ENCODE measurements around the gene TMEM225B.
"Not testable (repeated sequence)": the region's sequence is repeated elsewhere in the genome, so short reads cannot be mapped to it uniquely, and the experiment has no call there.

Gene TMEM225B

GRCh38 chr7:99597762-99598501 is at the start of gene TMEM225B:
Gene TMEM225B (plus strand): TSS chr7:99598267. CDS start chr7:99604389, 6,122 bp downstream.
- DNase-seq: no peak

GRCh38 chr7:99549545-99549944 is 48.5 kb upstream of the TMEM225B start:
- DNase-seq: not testable (repeated sequence)

- no peak for DNase-seq
Measured at GRCh38 chr7:99551334-99551733, 46.7 kb upstream of the TMEM225B start.

- DNase-seq: peak; percentile 88
Measured at GRCh38 chr7:99551767-99552463, 46.2 kb upstream of the TMEM225B start, which contains the start of gene FAM200A. Gene FAM200A (minus strand): TSS chr7:99552114. CDS start chr7:99548407, 3,707 bp downstream.

- no peak for DNase-seq
Measured at GRCh38 chr7:99553039-99553438, 45.0 kb upstream of the TMEM225B start.

GRCh38 chr7:99554939-99555338 is 43.1 kb upstream of the TMEM225B start:
- no peak for DNase-seq

- DNase-seq: no peak
Measured at GRCh38 chr7:99557196-99557607, 40.9 kb upstream of the TMEM225B start.

GRCh38 chr7:99557940-99558305 is 40.1 kb upstream of the TMEM225B start:
- peak; percentile 14 for DNase-seq

- DNase-seq: peak; percentile 78
Measured at GRCh38 chr7:99558306-99559174, 39.5 kb upstream of the TMEM225B start, which contains the start of gene ZNF655. Gene ZNF655 (plus strand): TSS chr7:99558642. CDS start chr7:99560560, 1,918 bp downstream.

GRCh38 chr7:99559175-99559915 is 38.7 kb upstream of the TMEM225B start:
- peak; percentile 18 for DNase-seq

GRCh38 chr7:99560834-99561736 is 37.0 kb upstream of the TMEM225B start:
- no peak for DNase-seq

GRCh38 chr7:99561737-99562051 is 36.4 kb upstream of the TMEM225B start:
- no peak for DNase-seq

- no peak for DNase-seq
Measured at GRCh38 chr7:99562114-99562784, 35.8 kb upstream of the TMEM225B start.

- DNase-seq: peak; percentile 99
Measured at GRCh38 chr7:99562832-99563231, 35.2 kb upstream of the TMEM225B start.

- peak; percentile 72 for DNase-seq
Measured at GRCh38 chr7:99563650-99564049, 34.4 kb upstream of the TMEM225B start.

GRCh38 chr7:99568770-99569169 is 29.3 kb upstream of the TMEM225B start:
- not testable (repeated sequence) for DNase-seq

- DNase-seq: no peak
Measured at GRCh38 chr7:99571768-99572167, 26.3 kb upstream of the TMEM225B start.

GRCh38 chr7:99573257-99573656 is 24.8 kb upstream of the TMEM225B start:
- no peak for DNase-seq

GRCh38 chr7:99576251-99576650 is 21.8 kb upstream of the TMEM225B start:
- no peak for DNase-seq

GRCh38 chr7:99579281-99579955 is 18.6 kb upstream of the TMEM225B start:
- DNase-seq: no peak
